GM21576 (cell line): Measurements from ENCODE around the gene RAVER2.

Experiments used
- ATAC-seq: cut with Tn5 transposase; IDR thresholded peaks from one replicate; pipeline ENCODE4 v1.9.1; 2021; ENCODE audit warnings: mild to moderate bottlenecking, moderate library complexity; ENCODE audit not compliant: unreplicated experiment

The RAVER2 gene

DNA sequence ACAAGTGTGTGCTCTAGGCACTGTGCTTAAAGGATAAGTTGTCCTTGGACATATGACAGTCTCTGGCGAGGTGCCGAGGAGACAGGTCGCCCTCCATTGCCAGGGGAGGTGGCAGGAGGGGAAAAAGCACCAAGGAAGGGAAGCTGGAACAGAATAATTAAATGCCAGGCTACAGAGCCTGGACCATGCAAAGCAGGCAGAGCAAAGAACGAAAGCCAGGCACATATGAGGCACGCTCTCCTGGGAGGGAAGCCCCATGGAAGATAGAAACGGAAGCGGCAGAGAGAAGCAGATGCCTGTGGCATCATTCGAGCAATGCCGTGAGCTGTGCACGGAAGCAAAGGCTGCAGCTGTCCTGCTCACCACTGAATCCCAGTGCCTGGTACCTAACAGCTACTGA, 130.2 kb downstream of the RAVER2 start:
- no peak for ATAC-seq

DNA sequence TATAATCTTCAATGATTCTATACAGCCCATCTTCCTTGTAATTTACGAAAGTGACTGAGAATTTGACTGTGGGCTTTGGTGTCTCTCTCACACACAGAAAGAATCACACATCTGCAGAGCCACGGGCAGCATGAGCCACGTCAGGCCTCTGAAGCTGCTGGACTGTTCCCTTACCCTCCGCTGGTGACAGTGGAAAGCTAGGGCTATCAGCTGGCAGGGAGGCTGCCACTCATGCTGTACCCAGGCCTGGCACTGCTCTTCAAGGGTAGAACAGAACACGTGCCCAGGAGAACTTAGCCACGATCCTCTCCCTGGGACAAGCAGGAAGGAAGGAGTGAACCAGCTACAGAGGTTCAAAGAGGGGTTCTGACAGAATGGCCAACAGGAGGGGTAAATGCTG, 130.7 kb downstream of the RAVER2 start:
- no peak for ATAC-seq

DNA sequence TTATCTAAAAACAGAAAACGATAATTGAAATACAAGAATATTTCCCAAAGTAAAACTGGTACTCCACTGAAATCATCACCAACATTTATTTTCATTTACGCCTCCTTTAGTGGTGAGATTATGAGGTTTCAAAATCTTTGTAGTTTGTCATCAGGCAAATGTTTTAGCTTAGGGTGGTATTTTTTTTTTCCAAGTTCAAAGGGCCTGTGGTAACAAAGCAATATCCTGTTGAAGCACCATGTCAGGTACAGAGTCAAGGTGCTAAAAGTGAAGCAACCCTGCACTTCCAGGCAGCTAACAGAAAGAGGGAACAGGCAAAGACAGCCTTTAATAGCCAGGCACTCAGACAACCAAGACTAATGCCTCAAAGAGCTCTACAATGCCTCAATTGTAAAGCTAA, 132.3 kb downstream of the RAVER2 start:
- no peak for ATAC-seq

DNA sequence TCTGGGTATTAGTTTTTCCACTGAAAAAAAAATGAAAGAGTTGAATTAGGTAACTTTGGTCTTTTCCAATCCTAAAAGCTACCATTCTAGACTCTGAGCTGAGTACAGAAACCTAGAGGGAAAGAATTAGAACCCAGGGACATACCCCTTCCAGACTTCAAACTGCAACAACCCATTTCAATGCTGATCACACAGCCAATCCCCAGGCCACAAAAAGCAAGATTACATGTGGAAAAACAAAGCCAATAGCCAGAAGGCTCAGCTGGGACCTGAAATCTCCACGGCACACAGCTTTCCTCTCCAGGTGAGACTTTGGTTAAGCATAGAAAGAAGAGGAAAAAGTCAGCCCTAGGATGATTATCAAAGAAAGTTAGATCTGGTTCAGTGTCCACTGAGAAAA, 132.7 kb downstream of the RAVER2 start:
- ATAC-seq, result no peak

GRCh38 chr1:64878090-64878489, 133.2 kb downstream of the RAVER2 start:
- ATAC-seq, result no peak

- ATAC-seq, result no peak
Observed at GRCh38 chr1:64878931-64879611, 134.2 kb downstream of the RAVER2 start.

- no peak for ATAC-seq
Observed at GRCh38 chr1:64880449-64880848, 135.6 kb downstream of the RAVER2 start.

DNA sequence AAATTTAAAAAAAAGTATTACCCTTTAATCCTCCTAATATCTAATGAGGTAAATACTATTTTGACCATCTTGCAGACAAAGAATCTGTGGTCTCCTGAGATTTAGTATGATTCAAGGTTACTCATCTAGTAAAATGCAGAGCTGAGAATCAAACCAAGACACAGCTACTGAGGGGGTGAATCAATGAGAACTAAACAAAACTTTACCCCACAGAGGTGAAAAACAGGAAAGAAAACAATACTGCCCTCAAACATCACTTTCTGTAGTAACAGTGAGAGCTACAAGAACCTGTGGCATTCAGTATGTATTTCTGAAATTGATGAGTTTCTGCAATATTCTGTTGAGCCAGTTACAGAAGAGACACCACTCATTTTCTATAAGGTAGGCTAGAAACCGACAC, 136.4 kb downstream of the RAVER2 start:
- no peak for ATAC-seq
